ENCODE measurements around the gene GPC3.

GPC3 gene

DNA sequence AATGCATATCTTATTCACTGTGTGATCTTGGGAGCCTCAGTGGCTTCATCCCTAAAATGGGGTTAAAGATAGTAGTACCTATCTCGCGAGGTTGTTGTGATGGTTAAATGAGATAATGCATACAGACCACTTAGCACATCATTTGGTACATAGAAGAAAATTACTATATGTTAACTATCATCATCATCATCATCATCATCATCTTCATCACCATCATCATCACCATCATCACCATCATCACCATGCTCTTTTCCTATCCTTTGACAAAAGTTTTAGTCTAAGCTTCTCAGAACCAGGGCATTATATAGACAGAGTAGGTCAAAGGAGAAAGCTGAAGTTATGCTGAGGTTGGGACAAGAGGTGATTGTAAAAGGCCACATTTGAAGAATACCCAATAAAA lies 145.0 kb downstream of the GPC3 start:
- Histone ChIP-seq H3K36me3 (no peaks in the 10 kb centered on the region), H3K4me2 (no peak overlapping the region), H3K9me3 (no peaks in the 10 kb centered on the region), H3K27ac (no peak overlapping the region), H3K4me1 (no peaks in the 10 kb centered on the region), H3K27me3 (peaks cover 78% of the 10 kb centered on the region), H4K20me1 (peaks cover 14% of the 10 kb centered on the region; the same call in 1 of the 2 replicates), H3K9ac (no peak overlapping the region), H3K4me3 (no peak overlapping the region)
- TF ChIP-seq Cebpa-rat (IDR thresholded peaks at IDR 0.05) = no peak

DNA sequence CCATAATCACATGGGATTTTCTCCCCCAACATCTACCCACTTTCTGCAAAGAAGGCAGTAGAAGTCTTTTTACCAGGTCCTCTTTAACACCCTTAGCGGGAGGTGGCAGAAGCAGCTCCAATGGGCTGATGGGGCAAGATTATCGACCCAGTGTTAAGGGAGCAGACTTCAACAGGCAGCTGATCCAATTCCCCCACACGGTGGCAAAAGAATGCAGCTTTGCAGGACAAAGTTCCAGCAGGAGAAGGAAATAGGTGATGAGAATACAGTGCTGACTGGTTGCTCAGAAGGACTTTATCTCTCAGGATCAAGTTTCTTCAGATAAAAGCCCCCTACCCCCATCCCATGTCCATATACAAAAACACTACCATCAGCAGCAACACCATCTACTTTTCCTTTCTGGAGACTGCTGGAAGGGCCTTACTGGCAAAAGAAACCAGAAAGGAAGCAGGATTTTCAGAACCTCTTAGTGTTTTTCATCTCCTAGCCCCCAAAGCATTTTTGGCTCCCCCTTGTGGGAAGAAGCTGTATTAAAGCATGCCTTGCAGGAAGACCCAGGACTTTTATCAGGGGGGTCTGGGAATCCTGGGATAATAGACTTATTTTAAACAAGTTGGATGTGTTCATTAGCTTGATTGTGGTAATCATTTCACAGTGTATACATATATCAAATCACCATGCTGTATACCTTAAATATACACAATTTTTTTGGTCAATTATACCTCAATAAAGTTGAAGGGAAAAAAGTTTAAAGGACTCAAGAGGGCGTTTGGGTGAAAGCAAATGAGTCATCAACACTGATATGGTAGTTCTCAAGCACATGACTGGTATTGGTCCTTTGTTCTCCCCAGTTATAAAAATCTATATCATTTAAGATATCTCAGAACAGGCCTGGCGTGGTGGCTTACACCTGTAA lies 146.4 kb downstream of the GPC3 start:
- Histone ChIP-seq H3K4me3 (no peak overlapping the region), H3K4me1 (no peaks in the 10 kb centered on the region), H3K27me3 (peaks cover 78% of the 10 kb centered on the region), H3K27ac (no peak overlapping the region), H3K9ac (no peak overlapping the region), H3K9me3 (no peaks in the 10 kb centered on the region), H3K36me3 (no peaks in the 10 kb centered on the region), H4K20me1 (peaks cover 14% of the 10 kb centered on the region; the same call in 1 of the 2 replicates), H3K4me2 (no peak overlapping the region)
- TF ChIP-seq Cebpa-rat (IDR thresholded peaks at IDR 0.05) = no peak

DNA sequence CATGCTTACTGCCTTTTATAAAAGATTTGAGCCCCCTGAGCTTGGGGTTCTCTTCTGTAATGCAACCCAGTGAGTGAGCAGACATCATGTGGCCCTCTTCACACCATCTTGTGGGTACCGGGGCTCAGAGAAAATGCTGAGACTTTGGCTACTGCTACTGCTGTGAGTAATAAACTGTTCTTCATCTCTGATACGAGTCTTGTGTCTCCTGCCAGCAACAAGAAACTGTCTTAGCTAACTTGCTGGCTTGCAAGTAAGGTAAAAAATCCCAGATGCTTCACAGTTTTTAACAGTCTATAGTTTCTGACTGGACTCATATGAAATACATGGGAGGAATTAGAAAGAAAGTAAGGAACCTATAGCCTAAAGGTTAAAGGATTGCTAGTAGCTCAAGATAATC lies 148.3 kb downstream of the GPC3 start:
- H3K4me2 ChIP-seq = no peak overlapping the region
- no peaks in the 10 kb centered on the region for H3K4me1 ChIP-seq
- peaks cover 14% of the 10 kb centered on the region; the same call in 1 of the 2 replicates for H4K20me1 ChIP-seq
- H3K27me3 ChIP-seq = peaks cover 74% of the 10 kb centered on the region
- no peak overlapping the region for H3K27ac ChIP-seq
- TF ChIP-seq Cebpa-rat (IDR thresholded peaks at IDR 0.05) = no peak
- H3K4me3 ChIP-seq = no peak overlapping the region
- no peak overlapping the region for H3K9ac ChIP-seq
- H3K9me3 ChIP-seq = no peaks in the 10 kb centered on the region
- no peaks in the 10 kb centered on the region for H3K36me3 ChIP-seq

DNA sequence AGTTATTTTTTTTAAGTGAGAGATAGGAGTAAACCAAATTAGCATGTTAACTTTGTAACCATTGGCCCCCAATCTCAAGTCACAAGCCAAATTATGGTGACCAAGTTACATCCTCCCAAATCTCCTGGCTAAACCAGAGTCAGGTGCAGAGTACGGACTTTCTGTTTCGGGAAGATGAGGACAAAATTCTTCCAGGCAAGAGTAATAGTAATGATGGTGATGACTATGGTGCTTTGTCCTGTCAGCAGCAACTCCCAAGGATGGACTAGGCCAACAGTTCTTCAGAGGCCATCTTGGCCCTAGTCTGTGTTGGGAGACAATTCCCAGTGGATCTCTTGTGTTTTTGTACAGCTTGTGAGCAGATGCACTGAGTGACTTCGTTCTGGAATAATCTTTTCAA lies 148.8 kb downstream of the GPC3 start:
- Histone ChIP-seq H3K9me3 (no peaks in the 10 kb centered on the region), H3K4me1 (no peaks in the 10 kb centered on the region), H3K27me3 (peaks cover 75% of the 10 kb centered on the region), H3K4me2 (no peak overlapping the region), H3K9ac (no peak overlapping the region), H4K20me1 (peaks cover 14% of the 10 kb centered on the region; the same call in 1 of the 2 replicates), H3K36me3 (no peaks in the 10 kb centered on the region), H3K4me3 (no peak overlapping the region), H3K27ac (no peak overlapping the region)
- TF ChIP-seq Cebpa-rat (IDR thresholded peaks at IDR 0.05) = no peak

DNA sequence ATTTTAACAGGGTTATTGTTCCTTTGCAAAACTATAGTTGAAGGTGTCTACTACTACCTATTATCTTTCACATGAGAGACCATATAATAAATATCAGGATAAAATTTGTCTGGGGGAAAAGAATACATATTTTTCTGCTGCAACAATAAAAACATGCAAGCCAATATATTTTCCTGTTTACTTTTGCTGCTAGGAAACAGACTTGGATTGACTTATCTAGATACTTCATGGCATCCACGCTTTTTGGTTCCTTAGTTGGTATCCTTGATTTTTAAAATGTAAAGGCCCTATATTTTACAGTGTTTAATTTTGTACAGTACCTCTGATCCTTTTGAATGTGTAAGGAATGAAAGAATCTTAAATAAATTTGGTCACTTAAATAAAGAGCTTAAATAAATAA lies 150.6 kb downstream of the GPC3 start:
- Histone ChIP-seq H3K4me2 (no peak overlapping the region), H3K9me3 (no peaks in the 10 kb centered on the region), H3K9ac (no peak overlapping the region), H3K4me3 (no peak overlapping the region), H4K20me1 (peaks cover 14% of the 10 kb centered on the region; the same call in 1 of the 2 replicates), H3K4me1 (no peaks in the 10 kb centered on the region), H3K27me3 (peaks cover 84% of the 10 kb centered on the region), H3K36me3 (no peaks in the 10 kb centered on the region), H3K27ac (no peak overlapping the region)
- no peak for TF ChIP-seq Cebpa-rat (IDR thresholded peaks at IDR 0.05)

DNA sequence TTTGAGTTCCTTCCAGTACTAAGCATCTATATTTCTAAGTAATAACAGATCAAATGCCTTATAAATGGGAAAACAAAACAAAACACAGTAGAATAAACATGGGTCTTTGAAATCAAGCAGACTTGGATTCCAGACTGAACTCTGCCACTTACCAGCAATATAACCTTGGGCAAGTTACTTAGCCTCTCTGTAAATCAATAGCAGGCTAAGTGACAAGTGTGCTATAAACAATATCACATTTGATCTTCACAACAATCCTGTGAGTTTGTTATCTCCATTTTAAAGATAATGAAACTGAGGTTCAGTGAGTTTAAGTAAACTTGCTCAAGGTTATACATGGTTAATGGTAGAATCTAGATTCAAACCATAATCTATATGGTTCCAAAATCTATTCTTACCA lies 165.8 kb downstream of the GPC3 start:
- H3K9me3 ChIP-seq = no peaks in the 10 kb centered on the region
- no peaks in the 10 kb centered on the region; the same call in 1 of the 2 replicates for H4K20me1 ChIP-seq
- no peak overlapping the region for H3K4me2 ChIP-seq

DNA sequence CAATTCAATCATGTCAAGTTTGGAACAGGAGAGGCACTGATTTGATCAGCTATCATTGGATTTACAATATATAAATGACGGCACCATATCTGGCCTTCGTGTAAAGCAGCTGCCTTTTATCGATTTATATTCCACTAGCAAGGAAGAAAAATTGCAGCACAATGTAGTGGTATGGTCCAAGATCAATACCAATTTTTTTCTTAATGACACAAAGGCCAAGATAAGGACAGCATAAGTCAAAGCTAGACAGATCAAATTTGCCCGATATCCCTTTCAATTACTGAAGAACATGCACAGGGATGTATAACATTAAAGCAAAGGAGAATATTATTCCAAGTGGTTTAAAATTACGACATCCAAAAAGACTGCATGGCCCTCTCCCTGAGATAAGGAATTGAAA lies 167.4 kb downstream of the GPC3 start:
- no peak for TF ChIP-seq Cebpa-rat (IDR thresholded peaks at IDR 0.05)
- no peak overlapping the region for H3K4me2 ChIP-seq
- no peaks in the 10 kb centered on the region for H3K4me1 ChIP-seq
- peaks cover 76% of the 10 kb centered on the region for H3K27me3 ChIP-seq
- no peak overlapping the region for H3K27ac ChIP-seq
- H3K4me3 ChIP-seq = no peak overlapping the region
- H3K9me3 ChIP-seq = no peaks in the 10 kb centered on the region
- H3K36me3 ChIP-seq = no peaks in the 10 kb centered on the region
- no peak overlapping the region for H3K9ac ChIP-seq
- H4K20me1 ChIP-seq = no peaks in the 10 kb centered on the region; the same call in 1 of the 2 replicates

More for the DNA sequence above, 165.8 kb downstream of the GPC3 start:
- H3K4me3 ChIP-seq = no peak overlapping the region
- H3K4me1 ChIP-seq = no peaks in the 10 kb centered on the region
- no peak for TF ChIP-seq Cebpa-rat (IDR thresholded peaks at IDR 0.05)
- no peak overlapping the region for H3K9ac ChIP-seq
- H3K36me3 ChIP-seq = no peaks in the 10 kb centered on the region
- no peak overlapping the region for H3K27ac ChIP-seq
- peaks cover 68% of the 10 kb centered on the region for H3K27me3 ChIP-seq

DNA sequence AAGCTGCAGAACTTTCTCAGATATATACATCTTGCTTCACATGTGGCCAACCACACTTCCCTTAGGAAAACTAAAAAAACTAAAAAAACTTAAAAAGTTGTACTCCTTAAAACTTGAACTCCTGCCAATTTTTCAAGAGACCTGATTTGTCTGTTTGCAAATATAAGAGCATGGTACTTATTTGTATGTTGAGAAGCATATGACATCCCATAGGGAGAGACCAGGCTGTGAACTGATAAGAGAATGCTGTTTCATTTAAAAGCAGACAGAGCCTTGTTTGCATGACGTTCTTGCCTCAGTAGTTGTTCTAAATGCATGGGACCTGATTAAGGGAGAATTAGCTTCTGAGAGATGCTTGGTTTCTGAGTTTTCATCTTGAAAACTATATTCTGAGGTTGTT lies 169.9 kb downstream of the GPC3 start:
- H3K9ac ChIP-seq = no peak overlapping the region
- peaks cover 77% of the 10 kb centered on the region for H3K27me3 ChIP-seq
- H3K9me3 ChIP-seq = no peaks in the 10 kb centered on the region
- H4K20me1 ChIP-seq = no peaks in the 10 kb centered on the region; the same call in 1 of the 2 replicates
- no peaks in the 10 kb centered on the region for H3K36me3 ChIP-seq
- no peaks in the 10 kb centered on the region for H3K4me1 ChIP-seq
- TF ChIP-seq Cebpa-rat (IDR thresholded peaks at IDR 0.05) = no peak
- no peak overlapping the region for H3K27ac ChIP-seq
- H3K4me2 ChIP-seq = no peak overlapping the region
- no peak overlapping the region for H3K4me3 ChIP-seq

DNA sequence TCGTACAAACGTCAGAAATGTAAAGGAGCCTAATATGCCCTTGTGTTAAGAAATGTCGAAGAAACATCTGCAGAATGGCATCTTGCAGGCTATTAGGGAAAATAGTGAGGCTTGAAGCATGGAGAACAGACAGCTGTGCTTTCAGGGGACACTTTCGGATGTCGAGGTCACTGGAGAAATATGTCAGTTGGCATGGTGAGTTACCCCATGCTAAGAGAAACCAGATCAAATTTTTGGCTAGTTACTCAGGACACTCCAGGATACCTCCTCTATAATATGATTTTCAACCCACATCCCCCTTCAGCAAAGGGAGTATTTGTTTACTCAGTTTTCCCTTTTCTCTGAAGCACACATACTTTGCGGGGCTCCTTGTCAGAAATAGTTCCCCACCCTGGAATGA lies 171.4 kb downstream of the GPC3 start:
- H3K36me3 ChIP-seq = no peaks in the 10 kb centered on the region
- no peak for TF ChIP-seq Cebpa-rat (IDR thresholded peaks at IDR 0.05)
- no peaks in the 10 kb centered on the region for H3K9me3 ChIP-seq
- H3K27me3 ChIP-seq = peaks cover 85% of the 10 kb centered on the region
- no peaks in the 10 kb centered on the region; the same call in 1 of the 2 replicates for H4K20me1 ChIP-seq
- no peak overlapping the region for H3K4me2 ChIP-seq
- no peaks in the 10 kb centered on the region for H3K4me1 ChIP-seq
- no peak overlapping the region for H3K9ac ChIP-seq
- no peak overlapping the region for H3K4me3 ChIP-seq
- no peak overlapping the region for H3K27ac ChIP-seq

DNA sequence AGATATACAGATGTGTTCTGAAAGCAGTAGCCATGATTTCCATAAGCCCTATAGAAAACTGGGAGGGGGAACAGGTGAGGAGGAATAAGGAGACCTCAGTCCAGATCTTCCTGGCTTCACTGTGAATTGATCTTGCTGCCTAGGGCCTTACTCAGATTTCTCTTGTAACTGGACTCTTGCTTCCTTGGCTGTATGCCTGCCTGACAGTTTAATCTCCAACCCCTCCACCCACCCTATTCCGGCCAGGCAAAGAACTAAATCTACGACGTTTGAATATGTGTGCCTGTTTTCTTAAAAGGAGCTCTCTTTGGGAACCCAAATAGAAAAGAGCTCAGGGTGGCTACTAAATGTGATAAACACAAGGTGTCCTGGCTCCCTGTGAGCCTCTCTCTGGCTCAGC lies 173.0 kb downstream of the GPC3 start:
- H3K27ac ChIP-seq = no peak overlapping the region
- no peaks in the 10 kb centered on the region; the same call in 1 of the 2 replicates for H4K20me1 ChIP-seq
- no peak for TF ChIP-seq Cebpa-rat (IDR thresholded peaks at IDR 0.05)
- H3K36me3 ChIP-seq = no peaks in the 10 kb centered on the region
- H3K27me3 ChIP-seq = peaks cover 88% of the 10 kb centered on the region
- H3K9me3 ChIP-seq = no peaks in the 10 kb centered on the region
- no peak overlapping the region for H3K4me3 ChIP-seq
- H3K9ac ChIP-seq = no peak overlapping the region
- no peaks in the 10 kb centered on the region for H3K4me1 ChIP-seq
- no peak overlapping the region for H3K4me2 ChIP-seq

Measured in BLaER1 (cell line).